Chondrocyte (in vitro differentiated cells): ENCODE data around the gene HSPA1L. TPM values are rescaled to one million over a fixed set of nuclear protein-coding genes. Genes with fewer than 3 reads are reported as not detected.
A peak's percentile ranks its signal among the peaks of the same experiment; 100 is the strongest.

Experiments used
- DNase-seq: peaks from one replicate; pipeline ENCODE4 v3.0.0; 2021; ENCODE audit warnings: mixed read lengths, low spot score
- H3K27ac Mint-ChIP-seq: one replicate; pipeline ENCODE4 v1.8.0; 2021; ENCODE audit warnings: mild to moderate bottlenecking, moderate library complexity, mixed read lengths; ENCODE audit not compliant: unreplicated experiment
- H3K27me3 Mint-ChIP-seq: 2 replicates; pipeline ENCODE4 v1.8.0; 2021; ENCODE audit warnings: low read depth, mixed read lengths
- H3K36me3 Mint-ChIP-seq: 2 replicates; pipeline ENCODE4 v1.8.0; 2021; ENCODE audit warnings: low read depth, mixed read lengths
- H3K4me1 Mint-ChIP-seq: 2 replicates; pipeline ENCODE4 v1.8.0; 2021; ENCODE audit warnings: low read depth, mild to moderate bottlenecking, mixed read lengths
- H3K4me3 Mint-ChIP-seq: one replicate; pipeline ENCODE4 v1.8.0; 2021; ENCODE audit warnings: mild to moderate bottlenecking, moderate library complexity, mixed read lengths; ENCODE audit not compliant: unreplicated experiment
- H3K9me3 Mint-ChIP-seq: 2 replicates; pipeline ENCODE4 v1.8.0; 2021; ENCODE audit warnings: low read depth, mixed read lengths
- total RNA-seq: library from RNA; stranded (reverse); gene quantifications from 3 replicates; pipeline ENCODE4 v1.2.1, GENCODE V29; 2021
- TF ChIP-seq, protein P1 (sequence below): fragments of 200-600 bp; sonication (generic); IDR thresholded peaks from 2 replicates; pipeline ENCODE4 v1.5.0; 2021; ENCODE audit warnings: antibody characterized with exemption, mild to moderate bottlenecking, moderate library complexity

The HSPA1L gene
- total RNA-seq, 1 donor from 2014 or later = 1.5 TPM

DNA sequence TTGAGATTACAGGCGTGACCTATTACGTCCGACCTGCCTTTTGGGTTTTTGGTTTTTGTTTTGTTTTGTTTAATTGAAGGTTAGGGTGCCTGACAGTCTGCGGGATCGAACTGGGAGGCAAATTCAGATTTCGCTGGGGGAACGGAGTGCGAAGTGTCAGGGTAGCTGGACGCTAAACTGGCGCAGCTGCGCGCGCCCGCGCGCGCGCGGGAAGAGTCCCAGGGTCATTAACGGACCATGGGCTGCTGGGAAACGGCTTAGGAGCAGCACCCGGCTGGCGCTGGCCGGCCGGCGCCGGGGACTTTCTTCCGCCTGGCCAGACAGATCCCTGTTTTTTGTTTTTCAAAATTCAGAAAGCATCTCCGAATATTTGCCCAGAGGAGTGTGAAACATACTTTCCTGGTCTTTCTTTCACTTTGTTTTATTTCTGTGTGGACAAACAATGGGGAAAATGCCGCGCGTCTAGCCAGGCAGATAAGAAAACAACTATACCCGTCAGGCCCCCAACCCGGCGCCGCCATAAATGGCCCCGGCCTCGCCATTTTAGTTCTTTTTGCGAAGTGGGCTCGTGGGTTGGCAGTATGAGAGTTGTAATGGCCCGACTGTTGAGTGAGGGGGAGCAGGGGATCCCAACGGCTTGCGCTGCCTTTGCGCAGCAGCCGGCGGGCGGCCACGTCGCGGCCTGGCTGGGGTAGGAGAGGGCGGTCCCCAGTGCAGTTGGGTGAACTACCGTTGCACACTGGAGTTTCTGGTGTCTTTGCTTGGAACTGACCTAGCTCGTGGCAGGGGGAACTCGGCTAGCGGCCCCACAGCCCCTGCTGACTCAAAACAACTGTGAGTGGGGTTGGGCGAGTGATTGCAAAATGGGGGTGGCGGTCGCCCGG is 19.5 kb upstream of the HSPA1L start:
- peaks cover 57% of the 10 kb centered on the region for H3K4me1 Mint-ChIP-seq
- H3K4me3 Mint-ChIP-seq = peak overlapping the region; percentile 95
- no peaks in the 10 kb centered on the region for H3K9me3 Mint-ChIP-seq
- TF ChIP-seq, protein P1, sequence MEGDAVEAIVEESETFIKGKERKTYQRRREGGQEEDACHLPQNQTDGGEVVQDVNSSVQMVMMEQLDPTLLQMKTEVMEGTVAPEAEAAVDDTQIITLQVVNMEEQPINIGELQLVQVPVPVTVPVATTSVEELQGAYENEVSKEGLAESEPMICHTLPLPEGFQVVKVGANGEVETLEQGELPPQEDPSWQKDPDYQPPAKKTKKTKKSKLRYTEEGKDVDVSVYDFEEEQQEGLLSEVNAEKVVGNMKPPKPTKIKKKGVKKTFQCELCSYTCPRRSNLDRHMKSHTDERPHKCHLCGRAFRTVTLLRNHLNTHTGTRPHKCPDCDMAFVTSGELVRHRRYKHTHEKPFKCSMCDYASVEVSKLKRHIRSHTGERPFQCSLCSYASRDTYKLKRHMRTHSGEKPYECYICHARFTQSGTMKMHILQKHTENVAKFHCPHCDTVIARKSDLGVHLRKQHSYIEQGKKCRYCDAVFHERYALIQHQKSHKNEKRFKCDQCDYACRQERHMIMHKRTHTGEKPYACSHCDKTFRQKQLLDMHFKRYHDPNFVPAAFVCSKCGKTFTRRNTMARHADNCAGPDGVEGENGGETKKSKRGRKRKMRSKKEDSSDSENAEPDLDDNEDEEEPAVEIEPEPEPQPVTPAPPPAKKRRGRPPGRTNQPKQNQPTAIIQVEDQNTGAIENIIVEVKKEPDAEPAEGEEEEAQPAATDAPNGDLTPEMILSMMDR = no peak
- no peak for DNase-seq
- H3K36me3 Mint-ChIP-seq = peaks cover 30% of the 10 kb centered on the region
- H3K27ac Mint-ChIP-seq = peak overlapping the region; percentile 97
- H3K27me3 Mint-ChIP-seq = no peaks in the 10 kb centered on the region

DNA sequence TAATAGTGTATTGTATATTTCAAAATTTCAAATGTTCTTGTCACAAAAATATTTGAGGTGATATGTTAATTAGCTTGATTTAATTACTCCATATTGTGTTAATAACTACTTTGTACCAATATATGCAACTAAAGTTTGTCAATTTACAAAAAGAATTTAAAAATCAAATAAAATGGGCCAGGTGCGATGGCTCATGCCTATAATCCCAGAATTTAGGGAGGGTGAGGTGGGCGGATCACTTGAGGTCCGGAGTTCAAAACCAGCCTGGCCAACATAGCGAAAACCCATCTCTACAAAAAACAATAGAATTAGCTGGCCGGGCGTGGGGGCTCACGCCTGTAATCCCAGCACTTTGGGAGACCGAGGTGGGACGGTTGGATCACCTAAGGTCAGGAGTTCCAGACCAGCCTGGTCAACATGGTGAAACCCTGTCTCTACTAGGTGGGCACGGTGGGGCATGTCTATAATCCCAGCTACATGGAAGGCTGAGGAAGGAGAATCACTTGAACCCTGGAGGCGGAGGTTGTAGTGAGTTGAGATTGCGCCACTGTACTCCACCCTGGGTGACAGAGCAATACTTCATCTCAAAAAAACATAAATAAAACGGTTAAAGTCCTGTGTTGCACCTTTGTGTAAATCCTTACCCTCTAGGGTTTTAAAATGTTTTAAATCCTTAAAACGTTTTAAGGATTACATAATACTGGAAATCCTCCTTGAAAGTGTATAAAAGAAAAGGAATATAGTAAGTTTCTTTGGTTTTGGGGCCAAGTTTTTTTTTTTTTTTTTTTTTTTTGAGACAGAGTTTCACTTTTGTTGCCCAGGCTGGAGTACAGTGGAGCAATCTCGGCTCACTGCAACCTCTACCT is 16.5 kb upstream of the HSPA1L start:
- peaks cover 12% of the 10 kb centered on the region for H3K36me3 Mint-ChIP-seq

GRCh38 chr6:31830886-31831335 is 15.8 kb upstream of the HSPA1L start:
- DNase-seq = no peak
- TF ChIP-seq, protein P1 = no peak
- Mint-ChIP-seq H3K36me3 (peaks cover 5% of the 10 kb centered on the region), H3K27ac (peak overlapping the region; percentile 83), H3K9me3 (no peaks in the 10 kb centered on the region), H3K27me3 (no peaks in the 10 kb centered on the region), H3K4me1 (peaks cover 40% of the 10 kb centered on the region), H3K4me3 (peak overlapping the region; percentile 80)

More for the DNA sequence above, 16.5 kb upstream of the HSPA1L start:
- peaks cover 42% of the 10 kb centered on the region for H3K4me1 Mint-ChIP-seq
- peak overlapping the region; percentile 80 for H3K4me3 Mint-ChIP-seq
- no peak for DNase-seq
- H3K27ac Mint-ChIP-seq = no peak overlapping the region
- H3K27me3 Mint-ChIP-seq = no peaks in the 10 kb centered on the region
- no peaks in the 10 kb centered on the region for H3K9me3 Mint-ChIP-seq
- TF ChIP-seq, protein P1 = no peak

GRCh38 chr6:31829633-31830283 is 14.7 kb upstream of the HSPA1L start:
- TF ChIP-seq, protein P1 = peak; percentile 87
- Mint-ChIP-seq H3K27ac (peak overlapping the region; percentile 83), H3K4me1 (peaks cover 43% of the 10 kb centered on the region), H3K27me3 (no peaks in the 10 kb centered on the region), H3K4me3 (peak overlapping the region; percentile 80), H3K9me3 (no peaks in the 10 kb centered on the region), H3K36me3 (no peaks in the 10 kb centered on the region)
- DNase-seq = no peak
